GM21381 (cell line): ENCODE results near the gene CUL9.
A peak's percentile ranks its signal among the peaks of the same experiment; 100 is the strongest.

Experiments
- ATAC-seq: cut with Tn5 transposase; IDR thresholded peaks from one replicate; pipeline ENCODE4 v1.9.1; 2021; ENCODE audit warnings: mild to moderate bottlenecking, moderate library complexity; ENCODE audit not compliant: unreplicated experiment

Gene CUL9

GRCh38 chr6:43226192-43226851 is 44.3 kb downstream of the CUL9 start:
- no peak for ATAC-seq

- ATAC-seq: peak; percentile 81
Observed at GRCh38 chr6:43228951-43229802, 47.2 kb downstream of the CUL9 start, which contains the start of gene DNPH1. Gene DNPH1 (minus strand): TSS chr6:43229481. CDS start chr6:43229456, 25 bp downstream.

GRCh38 chr6:43229803-43230620 is 48.0 kb downstream of the CUL9 start:
- no peak for ATAC-seq

GRCh38 chr6:43231053-43231452 is 49.1 kb downstream of the CUL9 start:
- no peak for ATAC-seq

- ATAC-seq: no peak
Observed at GRCh38 chr6:43231735-43232450, 49.9 kb downstream of the CUL9 start.

GRCh38 chr6:43235841-43236240 is 53.8 kb downstream of the CUL9 start:
- no peak for ATAC-seq

- no peak for ATAC-seq
Observed at GRCh38 chr6:43239054-43239453, 57.1 kb downstream of the CUL9 start.

- no peak for ATAC-seq
Observed at GRCh38 chr6:43240950-43241349, 59.0 kb downstream of the CUL9 start.

- no peak for ATAC-seq
Observed at GRCh38 chr6:43241446-43241845, 59.5 kb downstream of the CUL9 start.

GRCh38 chr6:43242908-43243663 is 61.1 kb downstream of the CUL9 start, which contains the start of gene TTBK1:
Gene TTBK1 (plus strand): TSS chr6:43243481. CDS start chr6:43246661, 3,180 bp downstream.
- no peak for ATAC-seq

GRCh38 chr6:43243664-43244321 is 61.8 kb downstream of the CUL9 start:
- no peak for ATAC-seq

GRCh38 chr6:43246301-43247113 is 64.5 kb downstream of the CUL9 start:
- peak; percentile 31 for ATAC-seq

- ATAC-seq: peak; percentile 83
Observed at GRCh38 chr6:43247114-43247999, 65.4 kb downstream of the CUL9 start.

- ATAC-seq: no peak
Observed at GRCh38 chr6:43248101-43248500, 66.1 kb downstream of the CUL9 start.

- no peak for ATAC-seq
Observed at GRCh38 chr6:43248791-43249190, 66.8 kb downstream of the CUL9 start.

GRCh38 chr6:43250992-43251373 is 69.0 kb downstream of the CUL9 start:
- no peak for ATAC-seq

- no peak for ATAC-seq
Observed at GRCh38 chr6:43253401-43253800, 71.4 kb downstream of the CUL9 start.
